Endothelial cell of umbilical vein (primary cell): ENCODE results near the gene COL9A3. TPM values are rescaled to one million over a fixed set of nuclear protein-coding genes. Genes with fewer than 3 reads are reported as not detected.

Experiments
- BruUV-seq: library from RNA; stranded (reverse); fragments of 400-500 nt; replicated peaks from 2 replicates; lab custom pipeline; 2021; lab: Mats Ljungman, UMichigan
- CTCF ChIA-PET: fragments of 300-600, 350-600 bp; sonication (Branson Sonifier 250); formaldehyde crosslinking; loops from one replicate; lab custom pipeline; 2021; ENCODE audit warnings: antibody characterized with exemption, inconsistent platforms; lab: Charles Lee
- POLR2A ChIA-PET: fragments of 300-600, 350-600 bp; sonication (Branson Sonifier 250); formaldehyde crosslinking; loops from one replicate; lab custom pipeline; 2021; ENCODE audit warnings: antibody characterized with exemption, inconsistent platforms; lab: Charles Lee
- DNase-seq: peaks from one replicate; pipeline ENCODE4 v3.0.0-alpha.2; 2011; ENCODE audit warnings: low read depth, low spot score
- FAIRE-seq: peaks from 2 replicates; lab custom pipeline; 2011; peaks lifted over from hg19 to GRCh38; lab: Jason Lieb, UNC
- H2AFZ ChIP-seq: 2 replicates; pipeline ENCODE4 v1.6.0; 2012; ENCODE audit warnings: low read depth, low read length, control low read depth, inconsistent platforms
- H3K27ac ChIP-seq: 2 replicates; pipeline ENCODE4 v1.5.1; 2011; ENCODE audit warnings: low read depth, mild to moderate bottlenecking, control low read depth, low read length, moderate library complexity; ENCODE audit not compliant: insufficient read depth
- H3K27me3 ChIP-seq, 2 experiments: 2 replicates each; pipeline versions ENCODE4 v1.6.0 to v1.6.1; 2011; ENCODE audit warnings: low read length in 2 of 2, mixed read lengths in 1 of 2; ENCODE audit not compliant: control insufficient read depth in 2 of 2, insufficient read depth in 2 of 2
- H3K36me3 ChIP-seq, 2 experiments: 2 replicates in 1 of 2; 3 replicates in 1 of 2; pipeline ENCODE4 v1.5.1; 2011; ENCODE audit warnings: low read length in 2 of 2, mild to moderate bottlenecking in 1 of 2, moderate library complexity in 1 of 2; ENCODE audit not compliant: control insufficient read depth in 2 of 2, insufficient read depth in 2 of 2; ENCODE audit errors: extremely low read depth in 1 of 2
- H3K4me1 ChIP-seq: 3 replicates; pipeline ENCODE4 v1.5.1; 2011; ENCODE audit warnings: mild to moderate bottlenecking, low read length; ENCODE audit not compliant: control insufficient read depth, insufficient read depth; ENCODE audit errors: extremely low read depth
- H3K4me2 ChIP-seq: 2 replicates; pipeline ENCODE4 v1.6.1; 2011; ENCODE audit warnings: low read length, control low read depth, mixed read lengths; ENCODE audit not compliant: insufficient read depth
- H3K4me3 ChIP-seq, 3 experiments: fragments of 200-600 bp in 1 of 3; sonication (generic), shearing (Covaris generic) in 1 of 3; replicated peaks in 1 of 3; 2 replicates each; pipeline ENCODE4 v1.5.1; 2011 to 2016; ENCODE audit warnings: control low read depth in 3 of 3, low read length in 3 of 3, mild to moderate bottlenecking in 2 of 3, inconsistent platforms in 1 of 3, low read depth in 1 of 3, moderate library complexity in 1 of 3; ENCODE audit not compliant: insufficient read depth in 1 of 3
- H3K79me2 ChIP-seq: 2 replicates; pipeline ENCODE4 v1.6.0; 2012; ENCODE audit warnings: low read length, inconsistent platforms; ENCODE audit not compliant: control insufficient read depth, insufficient read depth
- H3K9ac ChIP-seq: replicated peaks from 2 replicates; pipeline ENCODE3; 2011; ENCODE audit warnings: low read length, control low read depth; ENCODE audit not compliant: insufficient read depth; ENCODE audit errors: extremely low read depth
- H3K9me1 ChIP-seq: replicated peaks from 3 replicates; pipeline ENCODE4 v1.6.0; 2011; ENCODE audit warnings: mild to moderate bottlenecking, low read length; ENCODE audit not compliant: control insufficient read depth, insufficient read depth; ENCODE audit errors: extremely low read depth
- H3K9me3 ChIP-seq: replicated peaks from 2 replicates; pipeline ENCODE4 v1.5.1; 2012; ENCODE audit warnings: low read length, inconsistent platforms; ENCODE audit not compliant: control insufficient read depth, insufficient read depth
- H4K20me1 ChIP-seq: replicated peaks from 2 replicates; pipeline ENCODE3; 2011; ENCODE audit warnings: mild to moderate bottlenecking, low read length; ENCODE audit not compliant: control insufficient read depth, insufficient read depth; ENCODE audit errors: extremely low read depth
- EZH2 ChIP-seq: IDR thresholded peaks from 2 replicates; pipeline ENCODE4 v1.6.1; 2012; ENCODE audit warnings: borderline replicate concordance, low read depth, mild to moderate bottlenecking, moderate library complexity, low read length, inconsistent platforms; ENCODE audit not compliant: severe bottlenecking
- FOS ChIP-seq: IDR thresholded peaks from 2 replicates; pipeline ENCODE4 v1.6.1; 2011; ENCODE audit warnings: mild to moderate bottlenecking, low read length, moderate library complexity, borderline replicate concordance; ENCODE audit not compliant: insufficient read depth
- POLR2A ChIP-seq: IDR thresholded peaks from 2 replicates; pipeline ENCODE4 v1.6.1; 2012; ENCODE audit warnings: low read depth, mild to moderate bottlenecking, control low read depth, low read length
- POLR2AphosphoS5 ChIP-seq: IDR thresholded peaks from 2 replicates; pipeline ENCODE4 v1.6.1; 2012; ENCODE audit warnings: low read depth, mild to moderate bottlenecking, control low read depth, low read length, moderate library complexity; ENCODE audit not compliant: insufficient read depth
- dilution Hi-C: fragments of 300-500 bp; cut with MboI; formaldehyde crosslinking; loops from one replicate; pipeline ENCODE4 v1.15.0; 2019; ENCODE audit warnings: low sequenced_read_pairs; ENCODE audit not compliant: extremely low pct_ligation_motif_present
- intact Hi-C: fragments of 100-400 bp; cut with micrococcal nuclease; formaldehyde crosslinking; loops from one replicate; pipeline ENCODE4 v1.10.0; 2022
- polyA plus RNA-seq, 4 experiments: library from polyadenylated mRNA; depleted of rRNA in 3 of 4; stranded (reverse) in 3 of 4; unstranded in 1 of 4; fragments of >200 nt; gene quantifications; 2 replicates each; pipeline versions ENCODE4 v1.2.1 to v1.2.3, GENCODE V29; 2011 to 2012; ENCODE audit warnings: missing spikeins in 1 of 4
- small RNA-seq: library from RNA; depleted of rRNA; stranded (forward); fragments of <200 nt; gene quantifications from one replicate; pipeline ENCODE3, GENCODE V24; 2012; ENCODE audit warnings: low replicate concordance, low read depth; ENCODE audit not compliant: insufficient read depth, insufficient read length
- total RNA-seq: library from RNA; stranded (reverse); gene quantifications from 2 replicates; pipeline ENCODE4 v1.2.3, GENCODE V29; 2021
- TF ChIP-seq, protein P1 (sequence below), 2 donors: IDR thresholded peaks; 1 replicate in 1 of 2; 2 replicates in 1 of 2; pipeline ENCODE4 v1.5.1; 2011; ENCODE audit warnings: low read length in 2 of 2, mild to moderate bottlenecking in 2 of 2, moderate library complexity in 2 of 2, control low read depth in 1 of 2, inconsistent platforms in 1 of 2, low read depth in 1 of 2; ENCODE audit not compliant: insufficient read depth in 1 of 2; ENCODE audit errors: extremely low read depth in 1 of 2

The COL9A3 gene
- total and polyA plus RNA-seq, 2 donors (not counting 3 experiments of a cell fraction or from before 2014, with no cell fraction given), result 0.46 to 0.60 TPM

DNA sequence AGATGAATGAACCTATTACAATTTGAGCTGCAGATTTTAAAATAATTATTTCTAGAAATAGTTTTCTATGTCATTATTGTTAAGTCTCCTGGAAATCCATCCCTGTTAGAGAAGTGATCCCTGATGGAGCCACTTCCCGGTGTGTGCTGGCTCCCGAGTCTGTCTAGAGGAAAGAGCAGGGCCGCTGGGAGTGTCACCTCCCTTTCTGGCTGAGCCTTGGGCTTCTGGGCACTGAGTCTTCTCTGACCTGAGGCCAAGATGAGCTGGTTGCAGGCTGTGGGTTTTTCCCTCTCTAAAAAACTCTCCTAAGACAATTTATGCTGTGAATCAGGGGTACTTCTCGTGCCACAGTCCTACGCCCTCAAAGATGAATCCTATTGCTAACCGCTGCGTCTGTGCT, 73.6 kb downstream of the COL9A3 start:
- Histone ChIP-seq H3K36me3 (peaks cover 35 to 67% of the 10 kb centered on the region in 2 experiments), H3K27ac (no peak overlapping the region), H3K4me3 (no peak overlapping the region), H3K9me3 (no peaks in the 10 kb centered on the region), H3K27me3 (no peaks in the 10 kb centered on the region), H3K9me1 (no peaks in the 10 kb centered on the region), H3K79me2 (no peaks in the 10 kb centered on the region), H3K4me1 (no peaks in the 10 kb centered on the region), H3K9ac (no peak overlapping the region), H2AFZ (no peak overlapping the region), H4K20me1 (no peaks in the 10 kb centered on the region), H3K4me2 (no peak overlapping the region)
- dilution Hi-C loops (no loop called here), intact Hi-C loops (no loop called here)
- no peak for FAIRE-seq
- TF ChIP-seq POLR2AphosphoS5, result no peak
- TF ChIP-seq EZH2, result no peak
- TF ChIP-seq, protein P1, sequence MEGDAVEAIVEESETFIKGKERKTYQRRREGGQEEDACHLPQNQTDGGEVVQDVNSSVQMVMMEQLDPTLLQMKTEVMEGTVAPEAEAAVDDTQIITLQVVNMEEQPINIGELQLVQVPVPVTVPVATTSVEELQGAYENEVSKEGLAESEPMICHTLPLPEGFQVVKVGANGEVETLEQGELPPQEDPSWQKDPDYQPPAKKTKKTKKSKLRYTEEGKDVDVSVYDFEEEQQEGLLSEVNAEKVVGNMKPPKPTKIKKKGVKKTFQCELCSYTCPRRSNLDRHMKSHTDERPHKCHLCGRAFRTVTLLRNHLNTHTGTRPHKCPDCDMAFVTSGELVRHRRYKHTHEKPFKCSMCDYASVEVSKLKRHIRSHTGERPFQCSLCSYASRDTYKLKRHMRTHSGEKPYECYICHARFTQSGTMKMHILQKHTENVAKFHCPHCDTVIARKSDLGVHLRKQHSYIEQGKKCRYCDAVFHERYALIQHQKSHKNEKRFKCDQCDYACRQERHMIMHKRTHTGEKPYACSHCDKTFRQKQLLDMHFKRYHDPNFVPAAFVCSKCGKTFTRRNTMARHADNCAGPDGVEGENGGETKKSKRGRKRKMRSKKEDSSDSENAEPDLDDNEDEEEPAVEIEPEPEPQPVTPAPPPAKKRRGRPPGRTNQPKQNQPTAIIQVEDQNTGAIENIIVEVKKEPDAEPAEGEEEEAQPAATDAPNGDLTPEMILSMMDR (IDR thresholded peaks at IDR 0.05; ENCODE audit: extremely low read depth in 1 of 2, insufficient read depth in 1 of 2, low read depth in 1 of 2, low read length in 2 of 2), result no peak
- TF ChIP-seq FOS, result no peak
- TF ChIP-seq POLR2A, result no peak
- ChIA-PET POLR2A (no interaction called here), CTCF (interaction anchor here (0.9 to 1.8 kb wide), 2 partner anchors 15 to 48 kb away, joined by 3 to 9 read pairs; no protein-coding TSS in a partner anchor)
- no peak for DNase-seq
- BruUV-seq, result no TSS peak

Small RNA genes within 50 kb of the gene (small RNA-seq; reads per million reads assigned to genes)
- gene DPH3P1, result not detected

Other genes starting within 250 kb of the COL9A3 start
- gene SLCO4A1, start 174.5 kb upstream of the COL9A3 start, total RNA-seq, result 3.3 and 4.1 TPM in 2 replicates
- gene SLCO4A1, start 174.5 kb upstream of the COL9A3 start, polyA plus RNA-seq, result 0.92 and 1.4 TPM in 2 replicates
- 0.30 and 2.1 TPM in 2 replicates for gene NTSR1, start 108.2 kb upstream of the COL9A3 start, total RNA-seq
- gene NTSR1, start 108.2 kb upstream of the COL9A3 start, polyA plus RNA-seq, result 0.11 and 0.14 TPM in 2 replicates
- 17.0 and 17.7 TPM in 2 replicates for gene MRGBP, start 20.6 kb upstream of the COL9A3 start, total RNA-seq
- 17.1 and 18.5 TPM in 2 replicates for gene MRGBP, start 20.6 kb upstream of the COL9A3 start, polyA plus RNA-seq
- gene OGFR, start 12.2 kb upstream of the COL9A3 start, total RNA-seq, result 35.1 and 44.0 TPM in 2 replicates
- gene OGFR, start 12.2 kb upstream of the COL9A3 start, polyA plus RNA-seq, result 30.4 and 30.8 TPM in 2 replicates
- gene TCFL5, start 44.8 kb downstream of the COL9A3 start, total RNA-seq, result 9.4 and 11.1 TPM in 2 replicates
- 3.0 and 4.4 TPM in 2 replicates for gene TCFL5, start 44.8 kb downstream of the COL9A3 start, polyA plus RNA-seq
- 46.6 and 51.2 TPM in 2 replicates for gene DIDO1, start 109.5 kb downstream of the COL9A3 start, total RNA-seq
- 20.7 and 22.1 TPM in 2 replicates for gene DIDO1, start 109.5 kb downstream of the COL9A3 start, polyA plus RNA-seq
- gene GID8, start 121.1 kb downstream of the COL9A3 start, total RNA-seq, result 31.4 and 34.6 TPM in 2 replicates
- gene GID8, start 121.1 kb downstream of the COL9A3 start, polyA plus RNA-seq, result 20.6 and 25.3 TPM in 2 replicates
- 44.5 and 49.4 TPM in 2 replicates for gene SLC17A9, start 135.7 kb downstream of the COL9A3 start, total RNA-seq
- gene SLC17A9, start 135.7 kb downstream of the COL9A3 start, polyA plus RNA-seq, result 38.2 and 48.3 TPM in 2 replicates
- gene BHLHE23, start 189.9 kb downstream of the COL9A3 start, total RNA-seq, result not detected in 2 replicates
- not detected in 2 replicates for gene BHLHE23, start 189.9 kb downstream of the COL9A3 start, polyA plus RNA-seq